ENCODE data around the gene SH3PXD2A.
"Not testable (repeated sequence)": the region's sequence is repeated elsewhere in the genome, so short reads cannot be mapped to it uniquely, and the experiment has no call there.

SH3PXD2A gene

GRCh38 chr10:103742824-103743223 lies 112.6 kb downstream of the SH3PXD2A start:
- DNase-seq = no peak

GRCh38 chr10:103740611-103741010 lies 114.8 kb downstream of the SH3PXD2A start:
- DNase-seq = no peak

GRCh38 chr10:103739039-103739764 lies 116.2 kb downstream of the SH3PXD2A start:
- DNase-seq = no peak

DNA sequence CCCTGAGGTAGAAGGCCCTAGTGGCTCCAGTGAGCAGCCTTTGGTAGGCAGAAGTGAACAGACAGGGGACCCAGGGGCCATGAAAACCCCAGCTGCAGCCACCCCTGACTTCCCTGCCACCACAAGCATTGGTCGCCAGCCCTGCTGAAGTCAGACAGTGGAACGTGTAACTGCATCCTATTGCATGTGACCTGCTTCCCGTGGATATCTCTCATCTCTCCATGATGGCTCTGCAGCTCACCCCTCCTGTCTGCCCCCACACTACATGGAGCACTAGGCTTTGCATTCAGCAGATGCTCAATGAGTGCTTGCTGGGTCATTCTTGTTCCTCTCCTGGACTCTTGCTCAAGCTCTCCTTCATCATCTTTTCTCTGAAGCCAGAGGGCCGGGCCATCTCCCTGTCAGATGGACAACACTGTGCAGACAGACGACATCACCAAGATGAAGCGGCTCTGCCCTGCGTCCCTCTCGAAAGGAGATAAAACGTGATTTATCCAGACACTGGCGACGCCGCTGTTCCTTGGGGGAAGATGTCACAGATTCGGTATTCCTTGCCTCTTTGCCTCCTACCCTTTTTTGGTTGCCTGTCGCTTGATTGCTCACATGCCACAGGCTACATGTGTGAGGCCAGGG lies 117.5 kb downstream of the SH3PXD2A start:
- no peak for DNase-seq

DNA sequence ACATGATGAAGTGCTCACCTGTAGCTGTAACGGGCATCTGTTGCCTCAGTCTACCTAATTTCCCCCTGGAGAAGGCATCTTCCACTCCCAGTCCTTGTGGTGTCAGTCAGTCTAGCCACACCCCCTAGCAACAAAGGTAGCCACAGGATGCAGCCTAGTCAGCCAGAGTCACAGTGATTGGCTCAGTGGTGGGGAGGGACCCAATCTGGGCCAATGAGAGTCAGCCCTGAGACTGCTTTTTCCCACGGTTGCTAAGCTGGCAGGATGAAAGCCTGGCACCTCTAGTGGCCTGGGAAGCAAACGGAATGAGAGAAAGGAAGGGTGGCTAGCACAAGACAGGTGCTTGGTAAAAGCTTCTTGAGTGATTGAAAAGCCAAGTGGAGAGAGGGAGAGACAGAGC lies 118.6 kb downstream of the SH3PXD2A start:
- peak; percentile 20 for DNase-seq

DNA sequence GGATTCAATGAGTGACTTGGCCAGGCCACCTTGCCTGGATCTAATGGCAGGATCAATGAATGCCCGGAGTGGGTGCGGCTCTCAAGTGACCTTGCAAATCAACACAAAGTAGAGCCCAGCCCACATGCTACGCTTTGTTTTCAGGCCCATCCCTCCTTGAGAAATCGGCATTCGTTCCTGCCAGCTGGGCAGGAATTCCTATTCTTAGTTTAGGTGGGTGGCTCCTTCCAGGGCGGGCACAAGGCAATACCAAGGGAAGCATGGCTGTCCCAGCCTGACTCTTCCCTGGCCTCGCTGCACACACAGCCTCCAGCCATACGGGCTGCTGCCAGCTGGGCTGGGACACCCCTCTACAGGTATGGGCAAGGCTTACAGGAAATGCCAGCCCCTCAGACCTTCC lies 119.3 kb downstream of the SH3PXD2A start:
- no peak for DNase-seq

GRCh38 chr10:103734731-103735130 lies 120.6 kb downstream of the SH3PXD2A start:
- no peak for DNase-seq

DNA sequence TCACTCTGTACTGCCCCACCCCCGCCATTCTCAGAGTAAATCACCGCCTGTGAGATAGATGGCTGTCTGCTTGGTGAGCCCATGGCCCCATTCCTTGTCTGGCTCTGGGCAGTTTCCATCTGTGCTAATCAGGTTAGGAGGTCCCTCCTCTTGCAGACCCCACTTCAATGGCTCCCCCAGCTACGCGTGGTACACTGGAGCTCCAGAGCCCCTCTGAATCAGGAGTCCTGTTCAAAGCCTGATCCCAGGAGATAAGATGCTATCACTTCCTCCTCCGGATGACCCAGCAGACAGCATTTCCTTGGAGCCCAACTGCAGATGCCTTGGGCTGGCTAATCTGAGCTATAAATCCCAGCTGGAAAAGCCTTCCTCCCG lies 122.3 kb downstream of the SH3PXD2A start:
- DNase-seq = no peak

DNA sequence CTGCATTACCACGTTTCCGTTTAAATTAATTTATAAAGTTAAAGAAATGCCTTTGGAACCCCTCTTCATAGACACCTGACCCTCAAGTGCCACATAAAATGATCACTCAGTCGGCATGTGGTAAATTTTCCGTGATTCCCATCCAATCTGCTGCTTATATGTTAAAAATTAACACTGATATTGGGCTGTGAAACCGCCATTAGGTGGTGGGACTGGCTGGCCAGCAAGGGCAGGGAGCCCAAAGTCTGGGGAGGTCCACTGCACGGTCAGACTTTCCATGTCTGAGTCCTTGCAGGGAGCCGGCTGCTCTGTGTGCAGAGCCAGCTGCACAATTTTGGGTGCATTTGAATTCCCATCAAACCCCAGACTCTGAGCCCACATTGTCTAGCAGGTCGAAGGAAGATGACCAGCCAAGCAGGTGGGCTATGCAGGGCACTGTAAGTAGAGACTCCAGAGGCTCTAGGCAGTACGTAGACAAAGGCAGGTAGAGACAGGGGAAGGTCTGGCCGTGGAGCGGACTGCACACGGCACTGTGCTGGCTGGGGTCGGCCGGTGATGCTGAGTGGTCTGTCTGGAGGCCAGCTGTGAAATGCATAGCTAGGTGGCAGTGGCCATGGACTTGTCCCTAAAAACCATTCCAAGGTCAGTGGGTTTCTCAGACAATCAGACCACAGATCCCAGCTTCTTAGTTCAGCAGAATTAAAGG lies 122.9 kb downstream of the SH3PXD2A start:
- DNase-seq = no peak

DNA sequence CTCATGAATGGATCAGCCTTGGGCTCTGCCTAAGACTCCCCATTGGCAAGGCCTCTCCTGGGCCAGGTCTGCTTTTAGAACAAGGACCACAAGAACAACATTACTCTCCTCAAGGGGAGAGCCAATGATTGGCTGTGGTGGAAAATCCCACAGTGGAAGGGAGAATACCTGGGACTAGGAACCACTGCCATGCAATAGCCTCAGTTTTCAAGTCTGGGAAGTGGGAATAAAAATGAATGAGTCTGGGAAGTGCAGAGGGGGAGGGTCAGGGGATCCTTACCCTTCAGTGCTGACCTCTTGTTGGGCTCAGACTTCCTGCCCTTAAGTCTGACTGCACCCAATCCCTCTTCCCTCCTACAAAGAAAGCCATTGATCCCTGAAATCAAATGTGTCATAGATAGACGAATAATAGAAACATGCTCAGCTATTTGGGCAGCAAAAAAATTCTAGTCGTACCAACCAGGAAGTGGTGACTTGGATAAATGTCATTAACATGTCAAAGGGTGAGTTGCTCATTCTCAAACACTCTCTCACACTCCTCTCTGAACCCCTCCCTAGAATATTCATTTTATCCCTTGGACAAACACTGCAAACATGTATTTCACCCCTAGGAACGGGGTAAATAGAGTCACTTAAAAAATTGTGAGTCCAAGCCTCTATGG lies 123.6 kb downstream of the SH3PXD2A start:
- DNase-seq = no peak

DNA sequence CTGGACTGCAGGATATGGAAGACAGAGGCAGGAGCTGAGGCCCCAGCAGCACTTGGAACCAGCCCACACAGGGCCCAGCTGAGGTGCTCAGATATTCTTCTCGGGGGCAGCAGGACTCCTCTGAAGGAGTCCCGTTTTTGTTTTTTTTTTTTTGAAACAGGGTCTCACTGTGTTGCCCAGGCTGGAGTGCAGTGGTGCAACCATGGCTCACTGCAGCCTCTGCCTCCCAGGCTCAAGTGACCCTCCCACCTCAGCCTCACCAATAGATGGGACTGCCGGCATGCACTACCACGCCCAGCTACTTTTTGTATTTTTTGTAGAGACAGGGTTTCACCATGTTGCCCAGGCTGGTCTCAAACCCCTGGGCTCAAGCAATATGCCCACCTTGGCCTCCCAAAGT lies 124.3 kb downstream of the SH3PXD2A start:
- not testable (repeated sequence) for DNase-seq

GRCh38 chr10:103729851-103730250 lies 125.5 kb downstream of the SH3PXD2A start:
- DNase-seq = no peak

DNA sequence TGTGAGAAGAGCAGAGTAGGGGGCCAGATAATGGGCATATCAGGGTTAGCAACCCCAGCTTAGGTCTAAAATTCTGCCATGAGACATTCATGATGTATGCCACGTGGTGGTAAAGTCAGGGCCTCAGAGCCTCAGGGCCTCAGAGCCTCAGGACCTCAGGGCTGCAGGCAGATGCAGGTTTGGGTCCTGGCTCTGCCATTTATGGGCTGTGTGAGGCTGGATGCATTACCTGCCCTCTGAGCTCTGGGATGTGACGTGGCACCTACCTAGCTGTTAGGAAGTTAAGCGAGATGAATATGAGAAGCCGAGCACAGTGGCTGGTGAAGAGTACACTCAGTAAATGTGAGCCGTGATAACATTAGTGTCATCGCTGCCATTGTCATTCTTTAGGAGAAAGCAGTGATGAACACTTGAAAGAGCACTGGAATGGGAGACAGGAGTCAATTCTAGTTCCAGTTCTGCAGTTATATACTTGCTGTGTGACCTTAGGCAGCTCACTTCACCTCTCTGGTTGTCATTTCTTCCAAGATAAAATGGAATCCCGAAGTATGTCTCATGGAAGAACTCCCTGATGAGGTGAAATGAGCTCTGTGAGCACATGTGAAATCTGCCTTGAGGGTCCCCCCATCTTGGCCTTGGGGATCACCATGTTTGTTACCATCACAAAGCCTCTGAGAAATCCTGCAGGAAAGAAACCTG lies 127.2 kb downstream of the SH3PXD2A start:
- no peak for DNase-seq

GRCh38 chr10:103727546-103727963 lies 127.8 kb downstream of the SH3PXD2A start:
- no peak for DNase-seq

DNA sequence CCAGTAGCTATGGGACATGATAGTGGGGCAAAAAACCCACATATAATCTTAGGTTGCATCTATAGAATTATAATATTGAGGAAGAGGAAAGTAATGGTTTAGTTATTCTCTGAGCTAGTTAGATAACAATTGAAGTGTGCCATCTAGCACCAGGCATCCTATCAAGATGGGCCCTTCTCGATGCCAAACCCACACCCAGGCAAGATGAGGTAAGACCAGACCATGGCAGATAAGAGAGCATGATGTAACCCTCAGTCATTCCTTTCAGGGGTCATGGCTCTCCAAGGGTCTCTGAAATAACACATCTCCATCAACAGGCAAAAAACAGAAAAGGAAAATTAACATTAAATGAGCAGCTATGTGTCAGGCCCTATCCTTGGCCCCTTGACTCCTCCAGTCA lies 128.7 kb downstream of the SH3PXD2A start:
- DNase-seq = no peak

- DNase-seq = no peak
Observed at GRCh38 chr10:103725242-103725641, 130.1 kb downstream of the SH3PXD2A start.

- DNase-seq = no peak
Observed at GRCh38 chr10:103724771-103725170, 130.6 kb downstream of the SH3PXD2A start.

DNA sequence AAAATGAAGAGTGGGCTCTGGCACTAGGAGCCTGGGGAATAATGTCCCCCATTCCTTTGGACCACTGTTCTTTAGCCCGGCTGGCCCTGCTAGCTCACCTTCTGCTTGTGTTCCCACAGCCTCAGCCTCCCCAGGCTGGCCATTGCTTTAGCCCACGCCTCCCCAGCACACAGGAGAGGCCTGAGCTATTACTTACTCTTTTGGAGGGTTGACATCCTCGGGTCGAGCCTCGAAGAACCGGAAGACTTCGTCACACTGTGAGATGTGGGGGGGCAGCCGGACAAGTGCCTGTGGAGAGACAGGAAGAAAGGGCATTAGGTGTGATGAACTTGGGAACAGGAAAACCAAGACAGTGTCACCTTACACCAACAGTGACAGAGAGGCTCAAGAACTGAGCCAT lies 131.3 kb downstream of the SH3PXD2A start:
- DNase-seq = no peak

- no peak for DNase-seq
Observed at GRCh38 chr10:103723557-103723956, 131.8 kb downstream of the SH3PXD2A start.

DNA sequence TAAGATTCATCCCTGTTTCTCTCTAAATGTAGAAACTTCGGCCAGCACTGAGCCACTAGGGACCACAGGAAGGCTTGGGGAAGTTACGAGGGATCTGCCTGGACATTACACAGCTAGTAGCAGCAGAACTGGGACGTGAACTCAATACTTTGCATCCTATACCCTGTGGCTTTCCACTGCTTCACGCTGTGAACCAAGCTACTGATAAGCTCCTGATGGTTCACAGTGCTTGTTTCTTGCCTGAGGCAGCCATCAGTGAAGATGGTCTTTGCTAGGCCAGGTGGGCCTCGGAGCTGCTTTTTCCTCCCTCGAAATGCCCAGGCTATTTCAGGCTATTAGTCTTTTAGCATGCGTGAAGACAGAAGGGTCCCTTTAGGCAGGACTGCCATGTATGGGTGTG lies 132.7 kb downstream of the SH3PXD2A start:
- no peak for DNase-seq

- no peak for DNase-seq
Observed at GRCh38 chr10:103720964-103721335, 134.4 kb downstream of the SH3PXD2A start.

DNA sequence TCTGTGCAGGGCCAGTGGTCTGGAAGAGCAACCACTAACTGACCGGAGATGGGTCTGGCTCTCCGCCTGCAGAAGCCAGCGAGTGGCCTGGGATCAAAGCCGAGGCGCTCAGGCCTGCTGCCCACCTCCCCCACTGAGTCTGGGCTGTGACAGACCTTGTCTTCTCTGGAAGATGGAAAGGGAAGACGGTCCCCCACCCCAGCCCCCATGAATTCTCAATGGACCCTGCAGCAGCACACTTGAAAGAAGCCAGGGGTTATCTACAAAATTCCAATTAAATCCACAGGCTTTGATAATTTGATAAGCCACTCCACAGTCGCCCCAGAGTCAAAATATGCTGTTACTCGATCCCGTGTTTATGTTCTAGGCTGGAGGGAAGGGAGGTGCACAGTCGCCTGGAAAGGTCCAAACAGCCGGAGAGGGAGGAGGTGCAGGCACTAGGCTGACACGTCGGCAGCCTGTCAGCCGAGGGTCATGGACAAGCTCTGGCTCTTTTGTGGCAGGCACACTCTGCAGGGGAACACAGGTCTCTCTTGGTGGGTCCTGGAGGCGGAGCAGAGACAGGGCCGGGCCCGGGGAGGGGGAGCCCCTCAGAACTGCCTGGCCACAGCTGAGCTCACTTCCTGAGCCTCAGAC lies 134.9 kb downstream of the SH3PXD2A start:
- DNase-seq = no peak

- DNase-seq = no peak
Observed at GRCh38 chr10:103719036-103719435, 136.3 kb downstream of the SH3PXD2A start.
